Subcutaneous adipose tissue (tissue), 4 donors: ENCODE measurements around the gene CYP4F11. TPM values are rescaled to one million over a fixed set of nuclear protein-coding genes. Genes with fewer than 3 reads are reported as not detected.

ENCODE experiments used
- small RNA-seq: library from RNA; depleted of rRNA; stranded (forward); fragments of <200 nt; gene quantifications from one replicate; pipeline ENCODE3, GENCODE V24; 2016
- total RNA-seq, 4 donors: library from RNA; depleted of rRNA; stranded (reverse); fragments of >200 nt; gene quantifications; one replicate each; pipeline ENCODE4 v1.1.0, GENCODE V29; 2016
- TF ChIP-seq, protein P1 (sequence below): fragments of 450-650 bp; IDR thresholded peaks from one replicate; pipeline ENCODE4 v1.5.1; 2016; ENCODE audit warnings: low read depth, mild to moderate bottlenecking, control low read depth, antibody characterized with exemption, moderate library complexity

The CYP4F11 gene
- total RNA-seq, 4 donors from 2014 or later: 0.34 to 0.66 TPM; not detected in 2

DNA sequence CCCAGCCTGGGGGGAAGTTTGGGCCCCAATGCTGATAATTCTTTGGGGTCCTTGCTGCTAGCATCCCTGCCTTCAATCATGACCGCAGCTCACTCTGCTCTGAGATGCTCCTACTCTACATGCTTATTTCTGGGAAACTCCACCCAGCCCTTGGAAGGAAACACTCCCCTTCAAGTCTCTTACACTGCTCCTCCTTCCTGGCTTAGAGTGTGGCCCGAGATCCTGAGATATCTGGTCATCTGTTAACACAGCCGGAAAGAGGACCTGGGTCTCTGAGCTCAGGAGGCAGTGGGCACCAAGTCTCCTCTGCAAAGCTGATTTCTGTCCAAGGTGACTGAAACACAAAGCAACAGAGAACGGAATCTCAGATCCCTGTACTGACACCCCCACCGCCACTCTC, 69.5 kb downstream of the CYP4F11 start:
- TF ChIP-seq, protein P1, sequence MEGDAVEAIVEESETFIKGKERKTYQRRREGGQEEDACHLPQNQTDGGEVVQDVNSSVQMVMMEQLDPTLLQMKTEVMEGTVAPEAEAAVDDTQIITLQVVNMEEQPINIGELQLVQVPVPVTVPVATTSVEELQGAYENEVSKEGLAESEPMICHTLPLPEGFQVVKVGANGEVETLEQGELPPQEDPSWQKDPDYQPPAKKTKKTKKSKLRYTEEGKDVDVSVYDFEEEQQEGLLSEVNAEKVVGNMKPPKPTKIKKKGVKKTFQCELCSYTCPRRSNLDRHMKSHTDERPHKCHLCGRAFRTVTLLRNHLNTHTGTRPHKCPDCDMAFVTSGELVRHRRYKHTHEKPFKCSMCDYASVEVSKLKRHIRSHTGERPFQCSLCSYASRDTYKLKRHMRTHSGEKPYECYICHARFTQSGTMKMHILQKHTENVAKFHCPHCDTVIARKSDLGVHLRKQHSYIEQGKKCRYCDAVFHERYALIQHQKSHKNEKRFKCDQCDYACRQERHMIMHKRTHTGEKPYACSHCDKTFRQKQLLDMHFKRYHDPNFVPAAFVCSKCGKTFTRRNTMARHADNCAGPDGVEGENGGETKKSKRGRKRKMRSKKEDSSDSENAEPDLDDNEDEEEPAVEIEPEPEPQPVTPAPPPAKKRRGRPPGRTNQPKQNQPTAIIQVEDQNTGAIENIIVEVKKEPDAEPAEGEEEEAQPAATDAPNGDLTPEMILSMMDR: no peak

DNA sequence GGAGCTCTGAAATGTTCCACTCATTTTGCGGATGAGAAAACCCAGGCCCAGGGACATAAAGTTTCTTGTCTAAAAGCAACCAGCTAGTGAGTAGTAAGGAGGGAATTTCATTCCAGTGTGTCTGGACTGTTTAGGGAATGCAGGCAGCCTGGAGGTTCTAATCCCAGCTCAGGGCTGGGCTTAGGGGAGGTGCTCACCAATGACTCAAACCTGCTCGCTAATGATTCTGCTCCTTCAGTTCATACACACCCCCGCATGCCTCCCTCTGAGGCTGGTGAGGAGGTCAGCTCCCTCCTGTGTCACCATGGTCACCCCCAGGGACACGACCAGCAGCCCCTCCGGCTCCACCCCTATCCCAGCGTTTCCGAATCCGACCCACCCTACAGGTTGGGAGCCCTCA, 71.1 kb downstream of the CYP4F11 start:
- TF ChIP-seq, protein P1: no peak

DNA sequence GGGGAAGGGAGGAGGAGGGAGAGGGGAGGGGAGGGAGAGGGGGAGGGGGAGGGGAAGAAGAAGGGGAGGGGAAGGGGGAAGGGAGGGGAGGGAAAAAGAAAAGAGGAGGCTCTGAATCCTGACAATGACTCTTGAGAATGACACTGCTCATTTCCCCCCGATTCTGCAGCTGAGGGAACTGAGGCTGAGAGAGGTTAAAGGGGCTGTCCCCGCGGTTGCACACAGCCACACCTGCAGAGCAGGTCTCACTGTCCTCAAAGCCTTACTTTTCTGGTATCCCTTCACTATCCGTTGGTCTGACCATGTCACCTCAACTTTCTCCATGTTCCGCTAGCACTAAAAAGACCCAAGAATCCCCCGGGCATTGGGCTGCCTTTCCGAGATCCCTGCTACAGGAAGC, 71.9 kb downstream of the CYP4F11 start:
- TF ChIP-seq, protein P1: no peak

Small RNAs within 50 kb of the gene (small RNA-seq; reads per million reads assigned to genes)
- not detected for gene CYP4F36P

Other genes with a start within 250 kb of the CYP4F11 start
- not detected for gene OR10H2, start 206.5 kb downstream of the CYP4F11 start, total RNA-seq
- not detected for gene OR10H3, start 196.5 kb downstream of the CYP4F11 start, total RNA-seq
- gene OR10H5, start 146.9 kb downstream of the CYP4F11 start, total RNA-seq: not detected
- not detected for gene OR10H1, start 118.9 kb downstream of the CYP4F11 start, total RNA-seq
- gene CYP4F2, start 36.5 kb downstream of the CYP4F11 start, total RNA-seq: not detected
- not detected for gene OR10H4, start 14.5 kb upstream of the CYP4F11 start, total RNA-seq
- 100 to 1,000 TPM; 229 to 393 (median 299) TPM for gene TPM4, start 142.0 kb upstream of the CYP4F11 start, total RNA-seq
- 10 to 100 TPM; 31.3 to 59.7 (median 35.6) TPM for gene RAB8A, start 177.4 kb upstream of the CYP4F11 start, total RNA-seq
- 1 to 10 TPM in 2 of 4 donors, under 1 TPM in 2; 0.38 to 1.5 (median 0.82) TPM for gene HSH2D, start 209.2 kb upstream of the CYP4F11 start, total RNA-seq
- not detected for gene CIB3, start 239.0 kb upstream of the CYP4F11 start, total RNA-seq